ENCODE measurements around the gene KCP.

Gene KCP

GRCh38 chr7:128908750-128909624 is 1.5 kb downstream of the KCP start:
- no peak for DNase-seq (ENCODE audit: extremely low read depth in 1 of 2, low read depth in 1 of 2)

DNA sequence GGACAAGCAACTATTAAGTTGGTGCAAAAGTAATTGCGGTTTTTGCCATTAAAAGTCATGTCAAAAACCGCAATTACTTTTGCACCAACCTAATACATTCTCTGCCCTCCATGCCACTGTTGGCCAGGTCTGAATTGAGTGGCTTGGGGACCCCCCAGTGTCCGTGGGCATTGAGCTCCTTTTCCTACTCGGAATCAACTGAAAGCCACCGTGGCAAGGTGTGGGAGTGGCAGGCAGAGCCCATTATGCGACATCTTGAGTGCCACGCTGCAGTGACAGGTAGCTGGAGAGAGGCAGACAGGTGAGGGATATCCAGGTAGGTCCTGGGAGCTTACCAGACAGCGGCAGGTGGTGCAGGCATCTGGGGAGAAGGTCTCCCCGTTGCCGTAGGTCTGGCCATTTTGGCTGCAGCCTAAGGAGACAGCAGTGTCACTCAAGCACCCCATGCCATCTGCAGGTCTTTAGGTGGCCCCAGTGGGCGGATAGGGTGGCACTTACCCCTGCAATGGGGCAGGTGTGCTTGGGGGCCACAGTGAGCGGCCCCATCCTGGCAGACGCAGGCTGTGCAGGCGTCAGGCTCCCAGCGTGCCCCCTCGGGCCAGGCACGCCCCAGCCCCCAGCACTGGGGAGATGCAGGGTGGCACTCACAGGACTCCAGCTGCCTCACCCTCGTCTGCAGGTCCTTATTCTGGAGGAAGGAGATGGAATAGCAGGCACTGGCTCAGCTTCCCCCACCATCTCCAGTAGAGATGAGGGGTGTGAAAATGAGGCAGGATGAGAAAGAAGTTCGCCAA is 3.5 kb downstream of the KCP start:
- DNase-seq (ENCODE audit: extremely low read depth in 1 of 2, low read depth in 1 of 2) = no peak

DNA sequence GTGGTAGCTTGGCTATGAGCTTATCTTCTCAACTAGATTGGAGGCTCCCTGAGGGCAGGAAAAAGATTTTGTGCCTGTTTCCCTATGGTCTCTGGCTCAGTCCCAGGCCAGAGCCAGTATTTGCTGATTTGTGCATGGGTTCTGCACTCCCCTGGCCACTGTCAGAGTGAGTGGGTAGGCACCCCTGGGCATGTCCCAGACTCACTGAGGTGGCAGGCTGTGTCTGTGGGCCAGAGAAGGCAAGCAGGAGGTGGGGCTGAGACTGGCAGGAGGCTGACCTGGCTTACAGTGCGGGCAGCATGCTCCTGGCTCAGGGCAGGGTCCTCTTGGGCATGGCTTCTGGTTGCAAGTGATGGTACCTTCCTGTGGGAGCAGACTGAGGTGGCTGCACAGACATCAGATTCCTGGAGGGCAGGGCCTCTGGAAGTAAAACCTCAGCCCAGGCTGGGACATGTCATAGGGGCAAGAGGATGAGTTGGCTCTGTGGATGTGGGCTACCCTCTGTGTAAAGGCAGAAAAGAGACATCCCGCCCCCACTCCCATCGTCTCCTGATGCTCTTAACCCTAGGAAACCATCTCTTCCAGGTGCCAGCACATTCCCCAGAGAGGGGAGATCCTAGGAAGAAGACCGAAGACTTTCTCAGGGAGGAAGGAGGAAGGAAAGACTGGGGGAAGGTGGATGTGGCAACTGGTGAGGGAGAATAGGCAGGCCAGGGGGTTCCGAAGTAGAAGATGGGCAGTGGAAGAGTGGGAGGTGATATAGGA is 4.3 kb downstream of the KCP start:
- DNase-seq (ENCODE audit: extremely low read depth in 1 of 2, low read depth in 1 of 2) = no peak

DNA sequence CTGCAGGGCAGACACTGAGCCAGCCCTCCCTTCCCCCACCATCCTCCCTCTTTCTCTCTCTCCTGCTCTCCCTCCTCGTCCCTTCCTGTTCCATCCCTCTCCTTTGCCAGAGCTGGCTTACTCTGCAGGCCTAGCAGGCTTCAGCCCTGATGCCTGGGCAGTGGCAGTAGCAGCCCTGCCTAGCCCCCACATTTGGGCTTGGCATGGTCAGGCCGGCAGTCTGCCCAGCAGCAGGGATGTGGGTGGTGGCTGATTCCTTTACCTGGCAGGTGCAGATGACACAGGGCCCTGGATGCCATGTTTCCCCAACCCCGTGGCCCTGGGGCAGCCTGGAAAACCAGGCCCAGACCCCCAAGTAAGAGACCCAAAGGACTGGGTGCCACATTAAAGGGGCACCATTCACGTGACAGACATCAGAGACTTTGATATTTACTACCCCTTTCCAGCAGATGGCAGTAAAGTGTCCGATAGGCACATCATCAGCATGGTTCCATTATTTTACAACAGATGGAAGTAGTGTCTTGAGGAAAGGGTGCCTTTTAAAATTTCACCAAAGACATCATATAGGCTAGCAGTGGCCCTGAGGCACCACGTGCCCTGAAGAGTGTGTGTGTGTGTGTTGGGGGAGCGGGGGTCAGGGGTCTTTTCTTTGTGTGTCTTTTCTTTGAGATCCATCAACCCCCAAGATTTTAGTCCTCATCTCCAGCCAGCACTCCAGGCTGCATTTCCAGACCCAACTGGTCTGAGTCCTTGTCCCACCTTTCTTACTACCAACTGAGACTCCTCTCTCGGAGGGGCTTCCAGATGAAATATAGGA is 5.9 kb downstream of the KCP start:
- no peak for DNase-seq (ENCODE audit: extremely low read depth in 1 of 2, low read depth in 1 of 2)

DNA sequence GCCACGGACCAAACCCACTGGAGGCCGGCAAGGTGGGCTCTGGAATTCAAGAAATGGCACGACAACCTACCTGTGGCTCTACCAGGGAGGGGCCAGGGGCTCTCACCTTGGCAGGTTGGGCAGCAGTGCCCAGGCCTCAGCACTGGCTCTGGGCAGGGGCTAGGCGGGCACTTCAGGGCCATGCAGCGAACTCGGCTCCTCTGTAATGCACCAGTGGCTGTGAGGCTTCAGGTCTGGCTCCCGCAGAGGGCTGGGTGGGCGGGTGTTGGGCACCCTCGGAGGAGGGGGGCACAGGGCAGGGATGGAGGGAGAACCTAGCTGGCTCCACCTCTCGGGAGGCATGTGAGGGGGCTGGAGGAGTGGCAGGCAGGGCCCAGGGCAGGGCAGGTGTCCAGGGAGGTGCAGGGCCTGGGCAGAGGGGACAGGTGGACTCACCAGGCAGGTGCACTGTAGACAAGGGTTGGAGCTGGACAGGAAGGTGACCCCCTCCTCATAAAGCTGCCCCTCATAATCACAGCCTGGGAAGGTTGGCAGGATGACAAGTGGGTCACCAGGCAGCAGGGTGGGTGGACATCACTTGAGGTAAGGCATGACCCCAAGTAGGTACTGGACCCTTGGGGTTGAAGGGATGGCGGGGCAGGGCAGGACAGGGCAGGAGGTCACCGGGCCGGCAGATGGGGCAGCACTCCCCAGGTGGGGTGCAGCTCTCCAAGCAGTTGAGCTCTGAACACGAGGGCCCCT is 6.7 kb downstream of the KCP start:
- DNase-seq (ENCODE audit: extremely low read depth in 1 of 2, low read depth in 1 of 2) = no peak

GRCh38 chr7:128902761-128903585 is 7.5 kb downstream of the KCP start:
- DNase-seq (ENCODE audit: extremely low read depth in 1 of 2, low read depth in 1 of 2) = no peak

DNA sequence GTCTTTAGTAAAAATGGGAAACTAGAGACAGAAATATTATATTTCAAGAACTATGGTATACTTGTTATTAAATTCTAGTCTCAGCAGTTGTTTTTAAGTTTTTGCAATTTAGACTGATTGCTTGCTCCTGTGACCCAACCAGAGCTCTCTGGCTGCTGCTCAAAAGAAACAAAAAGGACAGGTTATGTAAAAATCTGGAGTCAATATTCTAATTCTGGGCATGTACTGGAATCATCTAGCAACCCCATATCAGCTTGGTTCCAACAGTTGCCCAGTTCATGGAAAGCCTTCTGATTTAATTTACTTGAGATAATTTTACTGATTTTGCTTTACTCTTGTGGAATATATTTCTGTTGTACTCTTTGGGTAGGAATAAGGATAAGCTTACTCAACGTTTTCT is 10.3 kb downstream of the KCP start:
- DNase-seq (ENCODE audit: extremely low read depth in 1 of 2, low read depth in 1 of 2) = no peak

GRCh38 chr7:128899392-128899791 is 11.1 kb downstream of the KCP start:
- no peak for DNase-seq (ENCODE audit: extremely low read depth in 1 of 2, low read depth in 1 of 2)

DNA sequence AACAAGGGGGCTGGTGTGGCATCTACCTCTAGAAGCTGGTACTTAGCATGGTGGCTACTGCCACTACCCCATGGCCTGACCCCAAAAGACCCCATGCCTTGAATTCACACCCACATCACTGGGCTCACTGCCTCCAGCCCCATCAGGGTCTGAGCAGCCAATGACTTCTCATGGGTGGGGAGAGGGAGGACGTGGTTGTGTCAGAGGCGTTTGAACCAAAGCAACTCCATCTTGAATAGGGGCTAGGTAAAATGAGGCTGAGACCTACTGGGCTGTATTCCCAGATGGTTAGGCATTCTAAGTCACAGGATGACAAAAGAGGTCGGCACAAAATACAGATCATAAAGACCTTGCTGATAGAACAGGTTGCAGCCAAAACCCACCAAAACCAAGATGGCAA is 15.2 kb downstream of the KCP start:
- DNase-seq (ENCODE audit: extremely low read depth in 1 of 2, low read depth in 1 of 2) = no peak

DNA sequence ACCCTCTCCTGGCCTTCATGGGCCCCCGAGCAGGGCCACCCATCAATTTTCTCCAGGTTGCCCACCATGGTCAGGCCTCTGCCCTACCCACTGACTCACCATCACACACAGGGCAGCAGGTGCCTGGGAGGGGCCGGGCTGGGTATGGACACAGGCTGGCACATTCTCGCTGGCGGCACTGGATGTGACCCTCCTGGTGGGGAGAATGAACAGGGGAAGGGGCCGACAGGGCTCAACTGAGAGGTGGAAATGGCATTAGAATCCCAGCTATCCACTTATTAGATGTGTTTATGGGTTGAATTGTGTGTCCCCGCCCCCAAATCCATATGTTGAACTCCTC is 16.4 kb downstream of the KCP start:
- DNase-seq (ENCODE audit: extremely low read depth in 1 of 2, low read depth in 1 of 2) = no peak

- DNase-seq (ENCODE audit: extremely low read depth in 1 of 2, low read depth in 1 of 2) = no peak
These were observed 17.0 kb downstream of the KCP start for GRCh38 chr7:128893251-128894100.

GRCh38 chr7:128892521-128893250 is 17.8 kb downstream of the KCP start:
- DNase-seq (ENCODE audit: extremely low read depth in 1 of 2, low read depth in 1 of 2) = no peak

DNA sequence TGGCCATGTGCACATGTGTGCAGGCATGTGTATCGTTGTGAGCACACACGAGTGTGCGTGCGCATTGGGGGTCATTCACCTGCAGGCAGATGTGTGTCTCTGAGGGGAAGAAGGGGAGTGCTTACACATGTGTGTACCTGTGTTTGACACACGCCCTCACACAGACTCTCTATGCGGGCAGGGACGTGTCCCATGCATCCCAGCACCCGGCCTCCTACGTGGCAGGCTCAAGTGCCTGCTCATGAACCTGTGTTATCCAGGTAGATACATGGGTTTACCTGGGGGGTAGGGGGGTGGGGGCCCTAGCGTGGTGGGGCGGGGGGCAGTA is 18.6 kb downstream of the KCP start:
- no peak for DNase-seq (ENCODE audit: extremely low read depth in 1 of 2, low read depth in 1 of 2)

DNA sequence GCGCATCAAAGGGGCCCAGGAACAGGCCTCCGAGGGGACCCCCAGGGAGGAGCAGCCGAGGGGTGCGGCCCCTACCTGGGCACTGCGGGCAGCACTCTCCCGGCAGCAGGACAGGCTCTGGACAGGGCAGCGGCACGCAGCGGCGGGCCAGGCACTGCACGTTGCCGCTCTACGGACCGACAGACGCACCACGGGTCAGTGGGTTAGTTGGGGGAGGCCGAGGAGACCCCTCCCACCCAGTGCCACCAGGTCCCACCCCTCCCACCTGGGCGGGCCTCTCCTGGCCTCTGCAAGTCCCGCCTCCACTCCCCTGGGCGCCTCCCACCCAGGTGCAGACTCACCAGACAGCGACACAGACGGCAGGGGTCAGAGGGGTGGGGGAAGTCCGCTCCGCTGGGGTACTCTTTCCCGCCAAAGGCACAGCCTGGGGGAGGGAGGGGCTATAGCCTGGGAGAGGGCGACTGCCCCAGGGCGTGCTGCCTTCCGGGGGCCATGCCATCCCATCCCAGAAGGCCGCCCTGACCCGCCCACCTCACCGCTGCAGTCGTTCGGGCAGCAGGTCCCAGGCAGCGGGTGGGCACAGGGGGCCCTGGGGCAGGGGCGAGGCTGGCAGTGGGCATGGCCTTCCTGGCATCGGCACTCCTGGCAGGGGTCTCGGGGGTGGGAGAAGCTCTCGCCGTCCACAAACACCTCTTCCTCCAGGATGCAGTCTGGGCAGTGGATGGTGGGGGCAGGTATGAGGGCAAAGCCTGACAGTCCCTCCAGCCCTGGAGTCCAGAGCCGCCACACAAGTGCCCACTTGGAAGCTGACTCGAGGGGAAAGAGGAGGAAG is 19.2 kb downstream of the KCP start:
- no peak for DNase-seq (ENCODE audit: extremely low read depth in 1 of 2, low read depth in 1 of 2)

DNA sequence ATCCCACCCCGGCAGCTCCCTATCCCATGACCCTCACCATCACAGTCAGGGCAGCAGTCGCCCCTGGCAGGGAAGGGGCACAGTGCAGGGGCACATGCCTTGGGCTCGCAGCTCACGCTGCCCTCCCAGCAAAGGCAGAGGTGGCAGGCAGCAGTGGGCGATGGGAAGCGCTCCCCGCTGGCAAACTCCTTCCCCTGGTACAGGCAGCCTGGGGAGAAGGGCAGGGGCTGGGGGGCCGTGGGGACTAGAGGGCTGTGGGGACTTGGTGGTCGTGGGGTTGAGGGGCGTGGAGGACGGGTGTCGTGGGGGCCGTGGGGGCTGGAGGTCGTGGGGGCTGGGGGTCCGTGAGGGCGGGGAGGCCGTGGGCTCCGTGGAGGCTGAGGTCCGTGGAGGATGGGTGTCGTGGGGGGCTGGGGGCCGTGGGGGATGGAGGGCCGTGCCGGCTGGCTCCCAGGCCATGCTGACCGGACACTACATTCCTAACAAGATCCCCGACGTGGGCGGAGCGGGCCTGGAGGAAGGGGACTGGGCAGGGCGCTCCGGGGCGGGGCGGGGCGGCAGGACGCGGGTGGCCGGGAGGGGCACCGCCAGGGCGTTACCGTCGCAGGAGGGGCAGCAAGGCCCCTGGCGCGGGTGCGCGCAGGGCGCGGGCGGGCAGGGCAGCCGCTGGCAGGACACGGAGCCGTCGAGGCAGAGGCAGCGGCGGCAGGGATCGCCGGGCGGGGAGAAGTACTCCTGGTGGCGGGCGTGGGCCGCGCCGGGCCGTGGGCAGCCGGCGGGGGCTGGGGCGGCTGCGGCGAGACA is 20.0 kb downstream of the KCP start:
- no peak for DNase-seq (ENCODE audit: extremely low read depth in 1 of 2, low read depth in 1 of 2)

- no peak for DNase-seq (ENCODE audit: extremely low read depth in 1 of 2, low read depth in 1 of 2)
These were observed 21.4 kb downstream of the KCP start for GRCh38 chr7:128889121-128889520.
